Activated CD8-positive, alpha-beta memory T cell treated with anti-CD3 and anti-CD28 coated beads for 24 hours (primary cell): ENCODE measurements around the gene UBTF.
"Not testable (repeated sequence)": the region's sequence is repeated elsewhere in the genome, so short reads cannot be mapped to it uniquely, and the experiment has no call there.

Experiments
- DNase-seq: peaks from one replicate; pipeline ENCODE4 v3.0.0-alpha.2; 2020

Gene UBTF

GRCh38 chr17:44247440-44247841 is 28.0 kb upstream of the UBTF start:
- no peak for DNase-seq

- no peak for DNase-seq
Measured at GRCh38 chr17:44241106-44241624, 21.7 kb upstream of the UBTF start.

GRCh38 chr17:44237886-44238285 is 18.4 kb upstream of the UBTF start:
- not testable (repeated sequence) for DNase-seq

- DNase-seq: no peak
Measured at GRCh38 chr17:44236444-44236991, 17.0 kb upstream of the UBTF start.

GRCh38 chr17:44235583-44235936 is 16.1 kb upstream of the UBTF start:
- no peak for DNase-seq

GRCh38 chr17:44233582-44233981 is 14.1 kb upstream of the UBTF start:
- no peak for DNase-seq

GRCh38 chr17:44232061-44232460 is 12.6 kb upstream of the UBTF start:
- DNase-seq: no peak

- DNase-seq: no peak
Measured at GRCh38 chr17:44230140-44230539, 10.7 kb upstream of the UBTF start.

GRCh38 chr17:44229090-44229489 is 9.6 kb upstream of the UBTF start:
- no peak for DNase-seq

GRCh38 chr17:44223541-44224071 is 4.1 kb upstream of the UBTF start:
- no peak for DNase-seq

GRCh38 chr17:44222112-44222869 is 2.8 kb upstream of the UBTF start:
- peak; percentile 77 for DNase-seq

- DNase-seq: peak; percentile 76
Measured at GRCh38 chr17:44221862-44222111, 2.3 kb upstream of the UBTF start.

- DNase-seq: peak; percentile 86
Measured at GRCh38 chr17:44221084-44221861, 1.8 kb upstream of the UBTF start.

GRCh38 chr17:44220213-44221083 is 973 bp upstream of the UBTF start:
- DNase-seq: peak; percentile 88

GRCh38 chr17:44219108-44219615 is 313 bp downstream of the UBTF start:
- DNase-seq: peak; percentile 86

GRCh38 chr17:44218344-44219107 is 949 bp downstream of the UBTF start:
- peak; percentile 94 for DNase-seq

- DNase-seq: peak; percentile 73
Measured at GRCh38 chr17:44217738-44218343, 1.6 kb downstream of the UBTF start.

GRCh38 chr17:44216694-44217093 is 2.8 kb downstream of the UBTF start:
- no peak for DNase-seq

- no peak for DNase-seq
Measured at GRCh38 chr17:44216173-44216572, 3.3 kb downstream of the UBTF start.

- no peak for DNase-seq
Measured at GRCh38 chr17:44214896-44215295, 4.6 kb downstream of the UBTF start.

GRCh38 chr17:44214230-44214494 is 5.3 kb downstream of the UBTF start:
- no peak for DNase-seq
